ENCODE results near the gene PXDN.

The PXDN gene

GRCh38 chr2:1660656-1661640 lies 83.4 kb downstream of the PXDN start:
- Histone ChIP-seq H3K27ac (no peak overlapping the region), H3K4me3 (no peak overlapping the region)

- H3K27ac ChIP-seq = no peak overlapping the region
- no peak overlapping the region for H3K4me3 ChIP-seq
Measured at GRCh38 chr2:1659951-1660565, 84.3 kb downstream of the PXDN start.

- no peak overlapping the region for H3K27ac ChIP-seq
- H3K4me3 ChIP-seq = no peak overlapping the region
Measured at GRCh38 chr2:1658394-1659151, 85.7 kb downstream of the PXDN start.

- Histone ChIP-seq H3K27ac (peak overlapping the region in 4 of 21 experiments; percentile 1 to 63 (median 28)), H3K4me3 (no peak overlapping the region)
Measured at GRCh38 chr2:1656961-1657841, 87.1 kb downstream of the PXDN start.

GRCh38 chr2:1656326-1656960 lies 87.9 kb downstream of the PXDN start:
- H3K27ac ChIP-seq = peak overlapping the region in 4 of 21 experiments; percentile 1 to 63 (median 36)
- no peak overlapping the region for H3K4me3 ChIP-seq

- Histone ChIP-seq H3K4me3 (no peak overlapping the region), H3K27ac (peak overlapping the region in 5 of 21 experiments; percentile 37 to 71 (median 63))
Measured at GRCh38 chr2:1655461-1655860, 88.9 kb downstream of the PXDN start.

- H3K27ac ChIP-seq = peak overlapping the region in 8 of 21 experiments; percentile 37 to 71 (median 59)
- no peak overlapping the region for H3K4me3 ChIP-seq
Measured at GRCh38 chr2:1654696-1655374, 89.5 kb downstream of the PXDN start.

- H3K4me3 ChIP-seq = no peak overlapping the region
Measured at GRCh38 chr2:1653956-1654695, 90.2 kb downstream of the PXDN start.

GRCh38 chr2:1652034-1652790 lies 92.1 kb downstream of the PXDN start:
- Histone ChIP-seq H3K4me3 (no peak overlapping the region), H3K27ac (peak overlapping the region in 2 of 21 experiments; percentile 49 to 71)

More at GRCh38 chr2:1653956-1654695, 90.2 kb downstream of the PXDN start:
- peak overlapping the region in 9 of 21 experiments; percentile 37 to 71 (median 55) for H3K27ac ChIP-seq

- Histone ChIP-seq H3K4me3 (no peak overlapping the region), H3K27ac (peak overlapping the region in 1 of 21 experiments; percentile 44)
Measured at GRCh38 chr2:1651121-1652033, 92.9 kb downstream of the PXDN start.

- no peak overlapping the region for H3K27ac ChIP-seq
- no peak overlapping the region for H3K4me3 ChIP-seq
Measured at GRCh38 chr2:1650085-1650872, 94.0 kb downstream of the PXDN start.

- Histone ChIP-seq H3K4me3 (no peak overlapping the region), H3K27ac (no peak overlapping the region)
Measured at GRCh38 chr2:1649103-1650084, 94.9 kb downstream of the PXDN start.

GRCh38 chr2:1648241-1649102 lies 95.8 kb downstream of the PXDN start:
- Histone ChIP-seq H3K4me3 (no peak overlapping the region), H3K27ac (no peak overlapping the region)

Measured in skin epidermis (tissue), 12 donors.